Parathyroid adenoma (tissue), 2 donors: ENCODE measurements around the gene RRP12.

Source experiments
- H2AFZ ChIP-seq: fragments of 300-600 bp; sonication (generic); one replicate; pipeline ENCODE4 v1.7.0; 2017; ENCODE audit warnings: antibody characterized with exemption, mild to moderate bottlenecking
- H3K27ac ChIP-seq: fragments of 300-600 bp; sonication (generic); one replicate; pipeline ENCODE4 v1.7.0; 2017
- H3K27me3 ChIP-seq: fragments of 300-600 bp; sonication (generic); one replicate; pipeline ENCODE4 v1.7.0; 2017; ENCODE audit warnings: low read length; ENCODE audit not compliant: control insufficient read depth, insufficient read depth
- H3K36me3 ChIP-seq: fragments of 300-600 bp; sonication (generic); one replicate; pipeline ENCODE4 v1.7.0; 2017; ENCODE audit warnings: low read length; ENCODE audit not compliant: control insufficient read depth, insufficient read depth
- H3K4me1 ChIP-seq: fragments of 300-600 bp; sonication (generic); one replicate; pipeline ENCODE4 v1.7.0; 2017; ENCODE audit warnings: control low read depth
- H3K4me2 ChIP-seq: fragments of 300-600 bp; sonication (generic); one replicate; pipeline ENCODE4 v1.7.0; 2017; ENCODE audit warnings: low read length
- H3K4me3 ChIP-seq: fragments of 300-600 bp; sonication (generic); one replicate; pipeline ENCODE4 v1.7.0; 2017; ENCODE audit warnings: low read depth, low read length
- H3K79me2 ChIP-seq: fragments of 300-600 bp; sonication (generic); one replicate; pipeline ENCODE4 v1.7.0; 2017; ENCODE audit warnings: control low read depth
- H3K9ac ChIP-seq: fragments of 300-600 bp; sonication (generic); one replicate; pipeline ENCODE4 v1.7.0; 2017; ENCODE audit warnings: mild to moderate bottlenecking
- H3K9me3 ChIP-seq: fragments of 300-600 bp; sonication (generic); one replicate; pipeline ENCODE4 v1.7.0; 2017; ENCODE audit warnings: low read length; ENCODE audit not compliant: control insufficient read depth
- CTCF ChIP-seq: fragments of 300-600 bp; sonication (generic); IDR thresholded peaks from one replicate; pipeline ENCODE4 v1.7.0; 2017; ENCODE audit warnings: antibody characterized with exemption, mild to moderate bottlenecking
- donor health status: primary hyperparathyroidism.

Gene RRP12

DNA sequence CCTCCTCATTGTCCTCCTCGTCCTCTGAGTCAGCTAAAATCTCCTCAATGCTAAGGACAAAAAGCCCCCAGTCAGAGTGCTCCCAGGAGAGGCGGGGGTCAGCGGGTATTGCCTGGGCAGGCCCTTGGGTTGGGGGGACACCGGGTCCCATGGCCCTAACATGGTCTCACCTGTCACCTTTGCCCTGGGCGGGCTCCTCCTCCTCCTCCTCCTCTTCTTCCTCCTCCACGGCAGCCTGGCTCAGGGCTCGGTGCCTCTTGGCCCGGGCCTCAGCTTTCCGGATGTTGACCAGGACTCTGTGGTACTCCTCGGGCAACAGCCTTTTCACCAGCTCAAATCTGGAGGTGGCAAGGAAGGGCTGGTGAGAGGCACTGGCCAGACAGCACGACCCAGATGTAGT lies 34.6 kb downstream of the RRP12 start:
- H3K27me3 ChIP-seq = no peaks in the 10 kb centered on the region
- H3K79me2 ChIP-seq = no peaks in the 10 kb centered on the region
- no peak overlapping the region for H3K9ac ChIP-seq
- no peaks in the 10 kb centered on the region for H3K4me1 ChIP-seq
- no peak overlapping the region for H3K27ac ChIP-seq
- H3K4me3 ChIP-seq = no peak overlapping the region
- H3K4me2 ChIP-seq = no peak overlapping the region
- TF ChIP-seq CTCF = no peak
- H3K9me3 ChIP-seq = no peaks in the 10 kb centered on the region
- H3K36me3 ChIP-seq = no peaks in the 10 kb centered on the region
- no peak overlapping the region for H2AFZ ChIP-seq

DNA sequence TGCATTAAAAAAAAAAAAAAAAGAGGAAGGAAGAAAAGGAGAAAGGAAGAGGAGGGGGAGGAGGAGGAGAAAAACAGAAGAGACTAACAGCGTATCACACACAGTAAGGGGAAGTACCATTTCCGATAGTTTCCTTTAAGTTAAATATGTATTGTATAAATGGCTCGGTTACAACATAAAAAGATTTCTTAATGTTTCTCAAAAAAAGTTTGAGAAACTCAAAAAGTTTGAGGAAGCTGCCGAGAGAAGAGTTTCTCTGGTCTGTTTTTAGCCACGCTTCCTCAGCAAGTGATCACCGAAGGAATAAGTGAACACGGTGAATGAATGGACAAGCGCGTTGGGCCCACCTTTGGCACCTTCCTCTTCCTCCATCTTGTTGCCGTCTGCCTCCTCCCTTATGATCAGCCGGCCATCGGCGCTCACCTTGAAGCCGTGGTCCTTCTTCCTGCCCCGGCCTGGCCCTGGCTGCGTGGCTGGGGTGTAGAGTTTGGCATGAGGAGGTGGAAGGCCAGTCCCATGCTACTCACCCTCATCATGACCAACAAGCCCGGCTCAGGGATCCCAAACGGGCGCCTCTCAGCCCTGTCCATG lies 35.3 kb downstream of the RRP12 start:
- H3K4me2 ChIP-seq = no peak overlapping the region
- no peaks in the 10 kb centered on the region for H3K36me3 ChIP-seq
- no peak overlapping the region for H3K27ac ChIP-seq
- no peaks in the 10 kb centered on the region for H3K4me1 ChIP-seq
- TF ChIP-seq CTCF = no peak
- H3K9ac ChIP-seq = no peak overlapping the region
- no peaks in the 10 kb centered on the region for H3K79me2 ChIP-seq
- H3K9me3 ChIP-seq = no peaks in the 10 kb centered on the region
- H3K27me3 ChIP-seq = no peaks in the 10 kb centered on the region
- no peak overlapping the region for H3K4me3 ChIP-seq
- H2AFZ ChIP-seq = no peak overlapping the region

DNA sequence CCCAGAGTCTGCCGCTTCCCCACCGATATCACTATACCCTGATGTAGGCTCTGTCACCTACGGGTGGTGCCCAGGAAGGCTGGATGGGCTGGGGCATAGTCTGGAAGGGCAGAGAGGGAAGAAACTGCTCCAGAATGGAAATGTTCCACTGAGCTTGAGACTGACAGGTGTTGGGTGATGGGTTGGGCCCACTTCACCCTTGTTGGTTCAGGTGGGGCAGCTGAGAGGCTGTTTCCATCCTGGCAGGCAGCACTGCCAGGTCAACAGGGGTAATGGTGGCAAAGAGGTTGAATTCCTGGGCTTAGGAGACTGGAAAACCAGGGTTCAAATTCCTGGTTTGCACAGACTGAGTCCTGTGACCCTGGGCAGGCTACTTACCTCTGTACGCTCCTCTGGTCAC lies 38.1 kb downstream of the RRP12 start:
- no peaks in the 10 kb centered on the region for H3K79me2 ChIP-seq
- H3K4me2 ChIP-seq = no peak overlapping the region
- no peak for TF ChIP-seq CTCF
- H3K27ac ChIP-seq = no peak overlapping the region
- H2AFZ ChIP-seq = no peak overlapping the region
- no peak overlapping the region for H3K9ac ChIP-seq
- no peaks in the 10 kb centered on the region for H3K36me3 ChIP-seq
- H3K4me3 ChIP-seq = no peak overlapping the region
- no peaks in the 10 kb centered on the region for H3K4me1 ChIP-seq
- no peaks in the 10 kb centered on the region for H3K9me3 ChIP-seq
- H3K27me3 ChIP-seq = no peaks in the 10 kb centered on the region

- no peaks in the 10 kb centered on the region for H3K4me1 ChIP-seq
- TF ChIP-seq CTCF = no peak
- no peaks in the 10 kb centered on the region for H3K36me3 ChIP-seq
Measured at GRCh38 chr10:97362310-97363033, 38.7 kb downstream of the RRP12 start.

DNA sequence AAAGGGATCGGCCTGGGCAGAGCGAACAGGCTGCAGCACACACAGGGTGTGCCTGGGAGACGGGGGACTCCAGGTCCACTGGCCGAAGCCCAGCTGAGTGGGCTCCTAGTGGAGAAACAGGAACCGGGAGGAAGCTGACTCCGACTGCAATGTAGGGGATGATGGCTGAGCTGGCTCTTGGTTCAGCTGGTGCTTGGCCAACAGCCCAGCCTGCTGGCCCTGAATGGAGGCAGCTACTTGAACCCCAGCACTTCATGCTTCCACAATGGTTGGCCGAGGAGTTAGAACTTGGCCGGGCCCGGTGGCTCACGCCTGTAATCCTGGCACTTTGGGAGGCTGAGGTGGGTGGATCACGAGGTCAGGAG lies 39.6 kb downstream of the RRP12 start:
- Histone ChIP-seq H2AFZ (no peak overlapping the region), H3K79me2 (no peaks in the 10 kb centered on the region), H3K9me3 (no peaks in the 10 kb centered on the region), H3K9ac (no peak overlapping the region), H3K4me3 (no peak overlapping the region), H3K36me3 (no peaks in the 10 kb centered on the region), H3K4me2 (no peak overlapping the region), H3K27me3 (no peaks in the 10 kb centered on the region), H3K4me1 (no peaks in the 10 kb centered on the region), H3K27ac (no peak overlapping the region)
- TF ChIP-seq CTCF = no peak

More at GRCh38 chr10:97362310-97363033, 38.7 kb downstream of the RRP12 start:
- no peak overlapping the region for H2AFZ ChIP-seq
- no peaks in the 10 kb centered on the region for H3K79me2 ChIP-seq
- H3K9me3 ChIP-seq = no peaks in the 10 kb centered on the region
- H3K27me3 ChIP-seq = no peaks in the 10 kb centered on the region
- no peak overlapping the region for H3K4me2 ChIP-seq
- no peak overlapping the region for H3K4me3 ChIP-seq
- no peak overlapping the region for H3K27ac ChIP-seq
- H3K9ac ChIP-seq = no peak overlapping the region
